Stimulated activated CD8-positive, alpha-beta memory T cell treated with anti-CD3 and anti-CD28 coated beads, Interleukin-15, amount 100 ng/mL, for 1 hour (primary cell): ENCODE results near the gene C22orf39.
"Not testable (repeated sequence)": the region's sequence is repeated elsewhere in the genome, so short reads cannot be mapped to it uniquely, and the experiment has no call there.

Experiments used
- DNase-seq: peaks from one replicate; pipeline ENCODE4 v3.0.0-alpha.2; 2020; ENCODE audit warnings: low read depth

The C22orf39 gene

GRCh38 chr22:19453718-19454117 lies 6.2 kb upstream of the C22orf39 start:
- DNase-seq, result no peak

GRCh38 chr22:19451570-19451969 lies 4.1 kb upstream of the C22orf39 start:
- no peak for DNase-seq

GRCh38 chr22:19450363-19451175 lies 3.1 kb upstream of the C22orf39 start:
- DNase-seq, result no peak

GRCh38 chr22:19449422-19449767 lies 1.9 kb upstream of the C22orf39 start:
- no peak for DNase-seq

GRCh38 chr22:19448739-19449421 lies 1.4 kb upstream of the C22orf39 start:
- no peak for DNase-seq

- no peak for DNase-seq
Observed at GRCh38 chr22:19448076-19448607, 631 bp upstream of the C22orf39 start.

- DNase-seq, result no peak
Observed at GRCh38 chr22:19446603-19447329, 745 bp downstream of the C22orf39 start.

GRCh38 chr22:19445279-19445982 lies 2.1 kb downstream of the C22orf39 start:
- not testable (repeated sequence) for DNase-seq

- DNase-seq, result no peak
Observed at GRCh38 chr22:19443544-19444211, 3.8 kb downstream of the C22orf39 start.

- no peak for DNase-seq
Observed at GRCh38 chr22:19442166-19442565, 5.3 kb downstream of the C22orf39 start.

- no peak for DNase-seq
Observed at GRCh38 chr22:19440411-19441195, 6.9 kb downstream of the C22orf39 start.

GRCh38 chr22:19438298-19438697 lies 9.2 kb downstream of the C22orf39 start:
- no peak for DNase-seq

GRCh38 chr22:19436444-19437161 lies 10.9 kb downstream of the C22orf39 start:
- DNase-seq, result not testable (repeated sequence)

GRCh38 chr22:19434829-19435580 lies 12.5 kb downstream of the C22orf39 start:
- DNase-seq, result no peak

GRCh38 chr22:19434401-19434800 lies 13.1 kb downstream of the C22orf39 start:
- DNase-seq, result no peak

GRCh38 chr22:19432133-19432851 lies 15.2 kb downstream of the C22orf39 start, which contains the start of gene MRPL40:
TSS of gene MRPL40 (plus strand) at chr22:19432545. CDS start at chr22:19432555, 10 bp downstream.
- peak; percentile 68 for DNase-seq

- DNase-seq, result peak; percentile 76
Observed at GRCh38 chr22:19431649-19432132, 15.8 kb downstream of the C22orf39 start, which contains the start of gene HIRA. TSS of gene HIRA (minus strand) at chr22:19431733. CDS start at chr22:19431476, 257 bp downstream.
